Natural killer cell (primary cell): Measurements from ENCODE around the gene DISC1. TPM values are rescaled to one million over a fixed set of nuclear protein-coding genes. Genes with fewer than 3 reads are reported as not detected.
"Not testable (repeated sequence)": the region's sequence is repeated elsewhere in the genome, so short reads cannot be mapped to it uniquely, and the experiment has no call there.

ENCODE experiments used
- ATAC-seq, 3 donors: fragments of 150-1000 bp in 2 of 3; fragments of 200-7000 bp in 1 of 3; cut with Tn5 transposase; 1 replicate in 1 of 3; 2 replicates in 2 of 3; pipeline ENCODE4 v1.10.0; 2021; ENCODE audit warnings: mild to moderate bottlenecking in 2 of 3, moderate library complexity in 2 of 3
- DNase-seq, 2 donors: peaks; one replicate each; pipeline versions ENCODE4 v3.0.0 to v3.0.0-alpha.2; 2013 to 2021; ENCODE audit warnings: mixed read lengths in 1 of 2
- H3K27ac ChIP-seq: one replicate; pipeline ENCODE4 v1.5.1; 2013; ENCODE audit warnings: mild to moderate bottlenecking, low read length
- H3K27me3 ChIP-seq: one replicate; pipeline ENCODE4 v1.6.1; 2013; ENCODE audit warnings: low read length; ENCODE audit not compliant: control insufficient read depth, insufficient read depth
- H3K36me3 ChIP-seq: one replicate; pipeline ENCODE4 v1.6.1; 2013; ENCODE audit warnings: low read length; ENCODE audit not compliant: control insufficient read depth, insufficient read depth
- H3K4me1 ChIP-seq: one replicate; pipeline ENCODE4 v1.6.1; 2013; ENCODE audit warnings: low read length; ENCODE audit not compliant: control insufficient read depth, insufficient read depth
- H3K4me3 ChIP-seq: one replicate; pipeline ENCODE4 v1.5.1; 2013; ENCODE audit warnings: low read length
- H3K9me3 ChIP-seq: one replicate; pipeline ENCODE4 v1.6.1; 2013; ENCODE audit warnings: low read length; ENCODE audit not compliant: control insufficient read depth, insufficient read depth
- H3K27ac Mint-ChIP-seq, 2 donors: one replicate each; pipeline ENCODE4 v1.8.0; 2022; ENCODE audit warnings: mild to moderate bottlenecking in 2 of 2, mixed read lengths in 2 of 2, moderate library complexity in 1 of 2
- H3K27me3 Mint-ChIP-seq, 2 donors: one replicate each; pipeline ENCODE4 v1.8.0; 2022; ENCODE audit warnings: low read depth in 2 of 2, mixed read lengths in 2 of 2
- H3K36me3 Mint-ChIP-seq: one replicate; pipeline ENCODE4 v1.8.0; 2022; ENCODE audit warnings: mixed read lengths
- H3K4me1 Mint-ChIP-seq, 2 donors: one replicate each; pipeline ENCODE4 v1.8.0; 2022; ENCODE audit warnings: mixed read lengths in 2 of 2
- H3K4me3 Mint-ChIP-seq: one replicate; pipeline ENCODE4 v1.8.0; 2022; ENCODE audit warnings: mild to moderate bottlenecking, moderate library complexity, mixed read lengths
- H3K9me3 Mint-ChIP-seq, 2 donors: one replicate each; pipeline ENCODE4 v1.8.0; 2022; ENCODE audit warnings: mixed read lengths in 2 of 2
- WGBS: methylation state at CpG from one replicate; pipeline ENCODE4 v1.1.7; 2013; ENCODE audit warnings: missing lambda C conversion rate; ENCODE audit not compliant: insufficient coverage; 5-methylcytosine and 5-hydroxymethylcytosine counted together
- intact Hi-C: fragments of 100-400 bp; cut with micrococcal nuclease; formaldehyde crosslinking; loops from one replicate; pipeline ENCODE4 v1.14.2; 2022
- total RNA-seq, 4 donors: library from RNA; stranded (reverse); fragments of 120-200 nt in 1 of 4; gene quantifications; one replicate each; pipeline versions ENCODE4 v1.2.3 to v1.2.4, GENCODE V29; 2013 to 2022
- TF ChIP-seq, protein P1 (sequence below): fragments of 200-600 bp; IDR thresholded peaks from one replicate; pipeline ENCODE4 v1.8.0; 2022; ENCODE audit warnings: antibody characterized with exemption

The DISC1 gene
- total RNA-seq, 3 donors from 2014 or later (not counting 1 experiment from before 2014, with no cell fraction given) = 5.9 to 10.7 (median 9.7) TPM

DNA sequence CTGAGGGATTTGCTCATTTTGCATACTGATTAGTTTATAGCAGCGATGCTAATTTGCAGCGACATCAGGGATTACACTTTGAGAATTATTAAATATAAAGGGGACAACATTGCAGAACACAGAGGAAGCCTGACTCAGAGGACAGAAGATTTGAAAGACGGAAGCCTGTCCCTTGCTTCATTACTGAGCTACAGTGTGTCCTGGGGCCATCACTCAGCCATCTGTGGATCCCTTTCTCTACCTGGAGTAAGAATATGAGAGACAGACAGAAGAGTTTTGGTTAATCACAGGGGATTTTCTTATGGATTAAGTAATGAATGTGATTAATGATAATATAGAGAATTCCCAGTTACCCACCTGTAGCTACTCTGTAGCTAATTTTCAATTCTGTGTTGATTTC is 134.7 kb downstream of the DISC1 start:
- Histone ChIP-seq H3K36me3 (no peaks in the 10 kb centered on the region), H3K27me3 (no peaks in the 10 kb centered on the region), H3K9me3 (no peaks in the 10 kb centered on the region), H3K4me1 (no peaks in the 10 kb centered on the region), H3K4me3 (no peak overlapping the region), H3K27ac (no peak overlapping the region)
- no peak overlapping the region for H3K4me3 Mint-ChIP-seq
- whole genome bisulfite sequencing = 95% methylated on average over 3 of the region's 3 CpGs
- ATAC-seq (no peak), DNase-seq (no peak)
- intact Hi-C loops = no loop called here
- no peak overlapping the region for H3K27ac Mint-ChIP-seq
- no peaks in the 10 kb centered on the region for H3K4me1 Mint-ChIP-seq
- TF ChIP-seq, protein P1, sequence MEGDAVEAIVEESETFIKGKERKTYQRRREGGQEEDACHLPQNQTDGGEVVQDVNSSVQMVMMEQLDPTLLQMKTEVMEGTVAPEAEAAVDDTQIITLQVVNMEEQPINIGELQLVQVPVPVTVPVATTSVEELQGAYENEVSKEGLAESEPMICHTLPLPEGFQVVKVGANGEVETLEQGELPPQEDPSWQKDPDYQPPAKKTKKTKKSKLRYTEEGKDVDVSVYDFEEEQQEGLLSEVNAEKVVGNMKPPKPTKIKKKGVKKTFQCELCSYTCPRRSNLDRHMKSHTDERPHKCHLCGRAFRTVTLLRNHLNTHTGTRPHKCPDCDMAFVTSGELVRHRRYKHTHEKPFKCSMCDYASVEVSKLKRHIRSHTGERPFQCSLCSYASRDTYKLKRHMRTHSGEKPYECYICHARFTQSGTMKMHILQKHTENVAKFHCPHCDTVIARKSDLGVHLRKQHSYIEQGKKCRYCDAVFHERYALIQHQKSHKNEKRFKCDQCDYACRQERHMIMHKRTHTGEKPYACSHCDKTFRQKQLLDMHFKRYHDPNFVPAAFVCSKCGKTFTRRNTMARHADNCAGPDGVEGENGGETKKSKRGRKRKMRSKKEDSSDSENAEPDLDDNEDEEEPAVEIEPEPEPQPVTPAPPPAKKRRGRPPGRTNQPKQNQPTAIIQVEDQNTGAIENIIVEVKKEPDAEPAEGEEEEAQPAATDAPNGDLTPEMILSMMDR = no peak
- no peaks in the 10 kb centered on the region for H3K36me3 Mint-ChIP-seq
- H3K9me3 Mint-ChIP-seq = no peaks in the 10 kb centered on the region
- H3K27me3 Mint-ChIP-seq = no peaks in the 10 kb centered on the region

DNA sequence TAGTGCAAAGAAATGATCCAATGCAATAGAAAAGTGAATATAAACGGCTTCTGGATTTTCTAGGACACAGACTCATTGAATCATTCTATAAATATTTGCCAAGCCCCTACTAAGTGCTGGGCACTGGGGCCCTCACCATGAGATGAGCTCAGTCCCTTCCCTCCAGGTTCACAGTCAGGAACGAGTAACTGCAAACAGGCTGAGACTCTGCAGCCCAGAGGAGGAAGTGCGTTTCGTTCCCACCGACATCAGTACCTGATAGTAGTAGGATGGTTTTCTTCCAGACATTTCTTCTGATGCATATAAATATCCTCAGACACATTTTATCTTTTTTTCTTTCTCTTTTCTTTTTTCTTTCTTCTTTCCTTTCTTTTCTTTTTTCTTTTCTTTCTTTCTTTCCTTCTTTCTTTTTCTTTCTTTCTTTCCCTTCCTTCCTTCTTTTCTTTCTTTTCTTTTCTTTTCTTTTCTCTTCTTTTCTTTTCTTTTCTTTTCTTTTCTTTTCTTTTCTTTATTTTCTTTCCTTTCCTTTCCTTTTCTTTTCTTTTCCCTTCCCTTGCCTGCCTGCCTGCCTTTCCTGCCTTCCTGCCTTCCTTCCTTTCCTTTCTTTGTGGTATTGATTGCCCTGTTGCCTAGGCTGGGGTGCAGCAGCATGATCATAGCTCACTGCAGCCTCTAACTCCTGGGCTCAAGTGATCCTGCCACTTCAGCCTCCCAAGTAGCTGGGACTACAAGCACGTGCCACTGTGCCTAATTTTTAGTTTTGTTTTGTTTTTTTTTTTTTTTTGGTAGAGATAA is 135.4 kb downstream of the DISC1 start:
- Mint-ChIP-seq H3K27ac (no peak overlapping the region), H3K27me3 (no peaks in the 10 kb centered on the region), H3K4me3 (no peak overlapping the region), H3K4me1 (no peaks in the 10 kb centered on the region), H3K36me3 (no peaks in the 10 kb centered on the region), H3K9me3 (no peaks in the 10 kb centered on the region)
- 56% methylated on average over 3 of the region's 6 CpGs for WGBS
- Histone ChIP-seq H3K4me3 (no peak overlapping the region), H3K27me3 (no peaks in the 10 kb centered on the region), H3K27ac (no peak overlapping the region), H3K36me3 (no peaks in the 10 kb centered on the region), H3K4me1 (no peaks in the 10 kb centered on the region), H3K9me3 (no peaks in the 10 kb centered on the region)
- TF ChIP-seq, protein P1 = no peak
- intact Hi-C loops = no loop called here
- no peak for ATAC-seq
- DNase-seq = no peak

DNA sequence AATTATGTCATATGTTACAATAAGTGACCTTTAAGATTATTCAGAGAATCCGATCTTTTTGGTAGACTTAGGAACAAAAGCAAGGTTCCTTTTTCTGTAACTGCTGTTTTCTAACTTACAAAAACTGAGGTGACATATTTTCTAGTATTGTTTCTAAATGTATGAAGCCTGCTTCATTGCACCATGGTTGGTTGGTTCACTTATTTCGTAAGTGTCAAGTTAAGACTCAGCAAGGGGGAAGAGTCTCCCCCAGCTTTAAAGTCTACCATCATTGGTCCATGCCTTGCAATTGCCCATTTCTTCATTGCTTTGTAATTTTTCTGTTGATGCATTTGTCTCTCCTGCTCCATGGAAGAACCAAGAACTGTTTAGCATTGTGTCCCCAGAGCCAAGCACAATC is 136.9 kb downstream of the DISC1 start:
- Mint-ChIP-seq H3K4me1 (no peaks in the 10 kb centered on the region), H3K4me3 (no peak overlapping the region), H3K27me3 (no peaks in the 10 kb centered on the region), H3K36me3 (no peaks in the 10 kb centered on the region), H3K9me3 (no peaks in the 10 kb centered on the region), H3K27ac (no peak overlapping the region)
- H3K27ac ChIP-seq = no peak overlapping the region
- DNase-seq (no peak), ATAC-seq (no peak)
- no peaks in the 10 kb centered on the region for H3K4me1 ChIP-seq
- no peaks in the 10 kb centered on the region for H3K9me3 ChIP-seq
- TF ChIP-seq, protein P1 = no peak
- intact Hi-C loops = no loop called here
- H3K36me3 ChIP-seq = no peaks in the 10 kb centered on the region
- H3K4me3 ChIP-seq = no peak overlapping the region
- 100% methylated on average over 2 of the region's 2 CpGs for WGBS
- no peaks in the 10 kb centered on the region for H3K27me3 ChIP-seq

DNA sequence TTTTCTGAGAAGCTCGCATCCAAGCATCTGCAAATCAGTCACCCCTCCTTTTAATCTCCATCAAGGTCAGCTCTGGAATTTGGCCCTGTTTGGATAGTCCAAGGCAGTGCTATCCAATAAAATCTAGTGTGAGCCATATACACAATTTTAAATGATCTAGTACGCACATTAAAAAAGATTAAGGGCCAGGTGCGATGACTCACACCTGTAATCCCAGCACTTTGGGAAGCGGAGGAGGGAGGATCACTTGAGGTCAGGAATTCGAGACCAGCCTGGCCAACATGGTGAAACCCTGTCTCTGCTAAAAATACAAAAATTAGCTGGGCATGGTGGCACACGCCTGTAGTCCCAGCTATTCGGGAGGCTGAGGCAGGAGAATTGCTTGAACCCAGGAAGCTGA is 139.2 kb downstream of the DISC1 start:
- H3K4me3 ChIP-seq, DNase-seq, H3K27me3 ChIP-seq, H3K27ac ChIP-seq, H3K9me3 Mint-ChIP-seq, H3K36me3 Mint-ChIP-seq, H3K27ac Mint-ChIP-seq, ATAC-seq, H3K4me1 ChIP-seq, H3K9me3 ChIP-seq, H3K4me1 Mint-ChIP-seq, intact Hi-C loops, H3K27me3 Mint-ChIP-seq, H3K4me3 Mint-ChIP-seq, H3K36me3 ChIP-seq: not testable (repeated sequence)
- WGBS = 93% methylated on average over 7 of the region's 7 CpGs
